Measurements from ENCODE around the gene IFTAP. TPM values are rescaled to one million over a fixed set of nuclear protein-coding genes. Genes with fewer than 3 reads are reported as not detected.

The IFTAP gene
- total and polyA plus RNA-seq, 2 donors (not counting 3 experiments of a cell fraction or from before 2014, with no cell fraction given) = 15.8 to 19.6 TPM

GRCh38 chr11:36623494-36623893, 29.2 kb downstream of the IFTAP start:
- no TSS peak for BruUV-seq (replicated peaks)
- H3K36me3 ChIP-seq (ENCODE audit: control insufficient read depth in 2 of 2, extremely low read depth in 1 of 2, insufficient read depth in 2 of 2, low read length in 2 of 2) = no peaks in the 10 kb centered on the region
- no peak overlapping the region for H3K9ac ChIP-seq (replicated peaks; ENCODE audit: extremely low read depth, insufficient read depth, low read length)
- TF ChIP-seq EZH2 (IDR thresholded peaks at IDR 0.05; ENCODE audit: borderline replicate concordance, low read depth, low read length, severe bottlenecking) (no peak), MYC (IDR thresholded peaks at IDR 0.05; ENCODE audit: low read depth, low read length) (no peak), GATA2 (IDR thresholded peaks at IDR 0.05; ENCODE audit: insufficient read depth, insufficient read length, low read depth, low read length) (no peak), POLR2AphosphoS5 (IDR thresholded peaks at IDR 0.05; ENCODE audit: insufficient read depth, low read depth, low read length) (no peak), MAX (IDR thresholded peaks at IDR 0.05; ENCODE audit: insufficient read depth, insufficient read length) (no peak), CTCF (IDR thresholded peaks at IDR 0.05; ENCODE audit: extremely low read depth in 1 of 2, insufficient read depth in 1 of 2, low read depth in 1 of 2, low read length in 2 of 2) (no peak), POLR2A (IDR thresholded peaks at IDR 0.05; ENCODE audit: low read depth, low read length) (no peak), FOS (IDR thresholded peaks at IDR 0.05; ENCODE audit: borderline replicate concordance, insufficient read depth, low read length) (no peak), JUN (IDR thresholded peaks at IDR 0.05; ENCODE audit: borderline replicate concordance, insufficient read depth, insufficient read length, low read depth) (no peak)
- H3K4me3 ChIP-seq (replicated peaks in 1 of 3; ENCODE audit: insufficient read depth in 1 of 3, low read depth in 1 of 3, low read length in 3 of 3) = no peak overlapping the region
- peaks cover 2% of the 10 kb centered on the region for H3K4me1 ChIP-seq (ENCODE audit: control insufficient read depth, extremely low read depth, insufficient read depth, low read length)
- H4K20me1 ChIP-seq (replicated peaks; ENCODE audit: control insufficient read depth, extremely low read depth, insufficient read depth, low read length) = no peaks in the 10 kb centered on the region
- dilution Hi-C loops (cut with MboI; ENCODE audit: extremely low pct_ligation_motif_present, low sequenced_read_pairs) (no loop called here), intact Hi-C loops (cut with micrococcal nuclease) (loop anchor here (1.0 kb wide), 1 partner anchor 59 kb away; no protein-coding TSS in a partner anchor)
- no peaks in the 10 kb centered on the region for H3K27me3 ChIP-seq (ENCODE audit: control insufficient read depth in 2 of 2, insufficient read depth in 2 of 2, low read length in 2 of 2)
- H2AFZ ChIP-seq (ENCODE audit: low read depth, low read length) = no peak overlapping the region
- ChIA-PET POLR2A (no interaction called here), CTCF (interaction anchor here (1.3 kb wide), 1 partner anchor 59 kb away, joined by 12 read pairs; no protein-coding TSS in a partner anchor)
- no peaks in the 10 kb centered on the region for H3K79me2 ChIP-seq (ENCODE audit: control insufficient read depth, insufficient read depth, low read length)
- no peak overlapping the region for H3K4me2 ChIP-seq (ENCODE audit: insufficient read depth, low read length)
- no peaks in the 10 kb centered on the region for H3K9me1 ChIP-seq (replicated peaks; ENCODE audit: control insufficient read depth, extremely low read depth, insufficient read depth, low read length)
- DNase-seq (ENCODE audit: low read depth, low spot score) (no peak), FAIRE-seq (no peak)
- H3K27ac ChIP-seq (ENCODE audit: insufficient read depth, low read depth, low read length) = no peak overlapping the region
- no peaks in the 10 kb centered on the region for H3K9me3 ChIP-seq (replicated peaks; ENCODE audit: control insufficient read depth, insufficient read depth, low read length)

All from endothelial cell of umbilical vein (primary cell).